GM19395 (cell line): Measurements from ENCODE around the gene OSBPL5.

Source experiments
- ATAC-seq: cut with Tn5 transposase; IDR thresholded peaks from one replicate; pipeline ENCODE4 v1.9.1; 2021; ENCODE audit warnings: mild to moderate bottlenecking, moderate library complexity; ENCODE audit not compliant: unreplicated experiment

OSBPL5 gene

GRCh38 chr11:3105791-3106735 lies 59.0 kb downstream of the OSBPL5 start:
- ATAC-seq = no peak

- ATAC-seq = no peak
Measured at GRCh38 chr11:3104961-3105790, 59.9 kb downstream of the OSBPL5 start.

- ATAC-seq = no peak
Measured at GRCh38 chr11:3104051-3104714, 60.9 kb downstream of the OSBPL5 start.

- ATAC-seq = no peak
Measured at GRCh38 chr11:3103076-3103475, 62.0 kb downstream of the OSBPL5 start.

GRCh38 chr11:3102641-3102921 lies 62.5 kb downstream of the OSBPL5 start:
- no peak for ATAC-seq

GRCh38 chr11:3101921-3102640 lies 63.0 kb downstream of the OSBPL5 start:
- no peak for ATAC-seq

GRCh38 chr11:3099178-3099577 lies 65.9 kb downstream of the OSBPL5 start:
- ATAC-seq = no peak

GRCh38 chr11:3096909-3097530 lies 68.1 kb downstream of the OSBPL5 start:
- ATAC-seq = no peak

- no peak for ATAC-seq
Measured at GRCh38 chr11:3095712-3096361, 69.3 kb downstream of the OSBPL5 start.

- no peak for ATAC-seq
Measured at GRCh38 chr11:3094223-3094824, 70.8 kb downstream of the OSBPL5 start.

GRCh38 chr11:3093281-3094191 lies 71.6 kb downstream of the OSBPL5 start:
- no peak for ATAC-seq

- ATAC-seq = no peak
Measured at GRCh38 chr11:3092603-3093141, 72.4 kb downstream of the OSBPL5 start.

- ATAC-seq = peak; percentile 68
Measured at GRCh38 chr11:3091846-3092602, 73.1 kb downstream of the OSBPL5 start.

- no peak for ATAC-seq
Measured at GRCh38 chr11:3091081-3091845, 73.8 kb downstream of the OSBPL5 start.

GRCh38 chr11:3090096-3090901 lies 74.8 kb downstream of the OSBPL5 start:
- no peak for ATAC-seq
